HG03571 (cell line): ENCODE measurements around the gene SRBD1.
A peak's percentile ranks its signal among the peaks of the same experiment; 100 is the strongest.

Source experiments
- ATAC-seq: cut with Tn5 transposase; IDR thresholded peaks from one replicate; pipeline ENCODE4 v1.9.1; 2021; ENCODE audit not compliant: unreplicated experiment

The SRBD1 gene

DNA sequence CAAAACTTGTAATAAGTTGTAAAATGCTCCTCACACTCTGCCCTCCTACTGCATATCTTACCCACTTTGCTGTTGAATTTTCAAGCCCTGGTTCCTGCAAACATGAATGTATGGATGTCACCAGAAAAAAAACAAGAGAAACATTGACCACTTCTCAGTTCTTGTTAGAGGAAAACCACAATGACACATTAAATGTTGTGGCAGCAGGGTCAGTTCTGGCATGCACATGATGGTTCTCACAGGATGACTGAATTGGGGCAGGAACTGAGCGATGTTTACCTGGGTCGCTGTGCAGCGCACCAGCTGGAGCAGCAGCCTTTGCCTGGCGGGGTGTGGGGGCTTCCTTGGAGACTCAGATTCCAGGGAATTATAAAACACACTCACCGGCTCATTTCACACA, 26.4 kb upstream of the SRBD1 start:
- peak; percentile 75 for ATAC-seq

DNA sequence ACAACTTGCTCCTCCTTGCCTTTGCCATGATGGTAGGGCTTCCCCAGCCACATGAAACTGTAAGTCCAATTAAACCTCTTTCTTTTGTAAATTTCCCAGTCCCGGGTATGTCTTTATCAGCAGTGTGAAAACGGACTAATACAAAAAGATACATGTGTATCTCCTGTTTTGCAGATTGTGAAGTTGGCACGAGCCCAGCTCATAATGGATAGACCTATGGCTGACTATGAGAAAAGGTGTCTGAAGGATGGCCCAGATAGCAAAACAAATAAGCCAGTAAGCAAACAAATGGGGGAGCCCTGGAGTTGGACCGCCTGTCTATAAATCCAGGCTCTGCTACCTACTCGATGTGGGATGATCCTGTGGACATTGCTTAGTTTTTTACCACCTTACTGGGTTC, 24.9 kb upstream of the SRBD1 start:
- ATAC-seq: no peak

DNA sequence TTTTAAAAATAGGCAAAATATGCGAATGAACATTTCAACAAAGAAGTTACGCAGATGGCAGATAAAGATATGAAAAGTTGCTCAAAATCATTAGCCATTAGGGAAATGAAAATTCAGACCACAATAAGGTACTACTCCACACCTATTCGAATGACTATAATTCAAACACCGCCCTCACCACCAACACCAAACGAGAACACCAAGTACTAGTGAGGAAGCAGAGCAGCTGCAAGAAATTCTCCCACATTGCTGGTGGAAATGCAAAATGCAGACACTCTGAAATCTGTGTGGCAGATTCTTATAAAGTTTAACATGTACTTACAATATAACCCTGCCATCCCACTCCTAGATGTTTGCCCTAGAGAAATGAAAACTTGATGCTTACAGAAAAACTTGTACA, 23.2 kb upstream of the SRBD1 start:
- ATAC-seq: no peak

DNA sequence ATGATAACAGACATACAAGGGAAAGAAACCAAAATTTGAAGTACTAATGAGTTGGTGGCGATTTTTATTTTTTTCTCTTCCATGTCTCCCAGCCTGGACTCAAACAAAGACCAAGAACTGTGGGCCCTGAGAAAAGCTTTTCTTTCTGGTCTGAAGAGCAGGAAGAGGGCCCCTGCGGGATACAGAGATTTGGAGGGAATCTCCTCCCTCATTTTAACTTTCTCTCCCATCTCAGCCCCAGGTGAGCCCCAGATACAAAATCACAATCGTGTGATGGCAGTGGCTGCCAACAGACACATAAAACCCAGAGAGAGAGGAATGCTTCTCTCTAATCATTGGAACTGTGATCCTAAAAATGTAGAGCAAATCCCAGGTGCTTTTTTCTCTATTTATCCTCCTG, 20.9 kb upstream of the SRBD1 start:
- ATAC-seq: no peak

DNA sequence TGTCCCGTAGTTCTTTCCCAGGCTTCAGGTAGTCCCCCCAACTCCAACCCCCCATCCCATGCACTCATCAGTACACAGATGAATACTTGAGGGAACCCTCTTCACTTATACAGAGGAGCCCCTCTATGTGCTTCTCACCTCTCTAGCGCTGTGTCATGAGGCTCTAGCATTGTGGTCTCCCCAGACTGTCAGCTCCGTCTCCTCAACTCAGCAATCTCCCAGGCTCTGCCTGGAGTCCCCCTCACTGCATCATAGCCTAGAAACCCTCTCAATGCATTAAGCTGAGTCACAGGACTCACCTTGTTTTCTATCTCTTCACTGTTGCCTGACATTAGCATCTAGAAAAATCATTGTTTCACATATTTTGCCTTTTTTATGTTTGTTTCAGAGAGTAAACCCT, 20.3 kb upstream of the SRBD1 start:
- no peak for ATAC-seq

DNA sequence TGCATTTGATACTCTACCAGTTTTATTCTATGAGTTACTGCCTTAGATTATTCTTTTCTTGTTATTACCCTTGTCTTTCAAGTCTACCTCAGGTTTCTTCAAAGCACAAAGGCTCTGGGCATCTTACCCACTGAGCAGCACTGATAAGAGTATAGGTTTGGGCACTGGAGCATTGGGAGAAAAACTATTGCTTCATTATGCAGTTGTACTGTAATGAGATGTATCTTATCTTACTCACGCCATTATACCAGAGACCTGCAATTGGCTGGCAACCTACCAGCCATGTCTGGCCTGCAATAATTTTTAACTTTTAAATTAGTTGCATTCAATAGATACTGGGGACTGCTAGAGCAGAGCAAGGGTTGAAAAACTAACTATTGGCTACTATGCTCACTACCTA, 18.9 kb upstream of the SRBD1 start:
- ATAC-seq: no peak

DNA sequence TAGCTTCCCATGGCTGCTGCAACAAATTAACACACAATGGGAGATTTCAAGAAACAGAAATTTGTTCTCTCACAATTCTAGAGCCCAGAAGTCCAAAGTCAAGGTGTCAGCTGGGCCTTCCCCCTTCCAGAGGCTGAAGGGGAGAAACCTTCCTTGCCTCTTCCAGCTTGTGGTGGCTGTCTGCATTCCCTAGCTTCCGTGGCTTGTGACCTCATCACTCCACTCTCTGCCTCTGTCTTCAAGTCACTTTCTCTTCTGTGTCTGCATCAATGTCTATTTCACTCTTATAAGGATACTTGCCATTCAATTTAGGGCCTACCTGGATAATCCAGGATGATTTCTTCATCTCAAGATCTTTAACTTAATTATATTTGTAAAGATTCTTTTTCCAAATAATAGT, 16.8 kb upstream of the SRBD1 start:
- ATAC-seq: no peak

DNA sequence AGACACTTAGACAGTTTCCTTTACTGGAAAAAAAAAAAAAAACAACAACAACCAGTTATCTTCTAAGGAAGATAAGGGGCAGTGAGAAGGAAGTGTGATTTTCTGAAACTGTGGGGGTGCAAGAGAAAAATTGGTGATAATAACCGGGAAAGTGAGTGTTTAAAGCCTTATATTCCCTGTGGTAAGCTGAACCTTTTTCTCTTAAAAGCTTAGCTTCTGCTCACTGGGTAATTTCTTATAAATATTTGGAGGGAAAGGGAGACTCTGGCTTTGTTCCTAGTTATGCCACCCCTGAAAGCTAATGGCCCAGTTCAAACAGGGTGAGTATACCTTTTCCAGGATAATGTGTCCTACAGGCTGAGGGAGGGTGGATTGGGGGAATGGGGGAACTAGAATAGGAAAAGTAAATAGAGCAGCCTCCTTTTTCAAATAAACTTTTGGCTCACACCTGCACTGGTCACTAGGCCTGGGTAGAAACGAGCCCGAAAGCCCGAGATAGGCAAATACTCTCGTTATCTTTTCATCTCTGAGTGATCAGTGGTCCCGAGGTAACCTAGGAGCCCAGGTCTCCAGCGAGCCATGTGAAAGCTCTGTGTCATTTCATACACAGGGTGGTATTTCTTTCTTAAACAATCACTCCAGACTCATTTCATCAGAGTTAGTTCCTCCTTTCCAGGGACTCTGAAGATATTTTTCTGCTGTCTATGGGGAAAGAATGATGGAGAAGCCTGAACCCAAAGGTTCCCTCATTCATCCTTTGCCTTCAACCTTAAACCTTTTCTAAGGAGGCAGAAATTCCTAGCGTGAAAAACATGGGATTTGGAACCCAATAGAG, 15.5 kb upstream of the SRBD1 start:
- no peak for ATAC-seq

DNA sequence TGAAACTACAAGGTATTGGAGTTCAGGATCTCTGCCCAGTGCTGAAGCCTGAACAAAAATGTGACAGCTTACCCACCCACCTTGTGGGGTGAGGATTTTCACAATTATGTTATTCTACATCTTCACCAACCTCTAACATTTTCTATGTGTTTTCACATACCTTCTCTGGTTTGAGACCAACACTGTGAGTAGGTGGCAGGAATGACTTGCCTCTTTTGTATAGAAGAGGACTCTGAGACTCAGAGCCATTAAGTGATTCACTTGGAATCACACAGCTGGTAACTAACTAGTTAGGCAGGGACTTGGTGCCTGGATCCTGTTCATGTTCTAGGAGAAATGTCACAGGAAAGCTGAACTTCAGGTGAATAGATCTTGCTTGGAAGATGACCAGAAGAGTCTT, 14.8 kb upstream of the SRBD1 start:
- no peak for ATAC-seq

DNA sequence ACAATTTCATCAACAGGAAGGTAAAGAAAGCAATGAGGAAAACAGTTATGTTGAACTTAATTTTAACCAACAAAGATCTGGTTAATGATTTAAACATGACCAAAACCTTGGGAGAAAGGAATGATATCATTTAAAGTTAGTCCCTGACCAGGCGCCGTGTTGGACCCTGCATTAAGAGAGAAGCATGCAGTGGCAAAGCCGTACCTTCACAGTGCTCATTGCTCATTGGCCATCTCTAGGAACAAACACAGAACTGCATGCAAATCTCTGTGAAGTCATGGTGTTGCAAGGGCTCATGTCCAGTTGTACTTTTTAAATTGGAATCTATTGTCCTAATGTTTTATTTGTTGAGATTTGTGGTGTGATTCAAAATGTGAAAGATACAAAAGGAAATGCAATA, 12.0 kb upstream of the SRBD1 start:
- ATAC-seq: no peak

DNA sequence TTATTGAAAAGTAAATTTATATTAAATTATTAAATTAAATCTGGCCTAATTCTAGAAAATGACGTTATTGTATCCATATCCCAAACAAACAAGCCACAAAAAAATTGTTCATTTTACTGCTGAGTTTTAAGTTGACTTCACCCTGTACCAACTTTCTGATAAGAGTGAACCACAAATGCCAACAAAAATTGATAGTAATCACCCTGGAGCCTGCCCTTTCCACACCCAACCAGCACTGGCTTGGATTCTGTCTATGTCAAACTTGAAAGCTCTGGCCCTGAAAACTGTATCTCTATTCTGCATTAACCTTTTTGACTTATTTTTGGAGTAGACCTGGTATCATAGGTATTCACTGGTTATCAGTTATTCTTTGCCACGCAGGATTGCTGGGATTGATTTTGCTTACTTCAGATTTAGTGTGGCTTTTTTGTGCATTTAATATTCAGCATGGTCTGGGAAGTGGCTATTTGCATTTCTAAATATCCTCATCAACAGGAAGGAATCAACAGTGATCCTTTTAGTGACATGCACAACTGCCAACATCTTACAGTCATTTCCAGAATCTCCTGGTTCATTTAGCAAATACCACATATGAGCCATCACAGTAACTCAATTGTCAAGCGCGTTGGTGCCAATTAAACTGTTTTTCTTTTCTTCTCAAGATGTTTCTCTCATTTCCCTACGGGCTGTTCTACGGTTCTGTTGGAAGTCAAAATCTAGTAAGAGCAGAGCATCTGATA, 11.4 kb upstream of the SRBD1 start:
- ATAC-seq: no peak

DNA sequence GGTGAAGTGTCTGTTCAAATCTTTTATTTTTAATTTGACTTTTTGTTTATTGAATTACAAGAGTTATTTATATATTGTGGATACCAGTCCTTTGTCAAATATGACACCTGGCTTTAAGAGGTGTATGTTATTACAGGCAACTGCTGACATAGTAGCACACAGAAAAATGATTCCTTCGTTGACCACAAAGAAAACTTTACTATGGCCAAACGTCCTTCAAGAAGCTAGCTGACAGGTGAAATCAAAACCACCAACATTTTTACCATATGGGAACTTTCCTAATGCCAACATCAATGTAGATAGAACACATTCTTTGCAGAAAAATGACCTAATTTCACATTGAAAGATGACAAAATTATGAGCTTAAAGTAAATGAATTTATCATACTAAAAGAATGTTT, 6.4 kb upstream of the SRBD1 start:
- ATAC-seq: no peak

DNA sequence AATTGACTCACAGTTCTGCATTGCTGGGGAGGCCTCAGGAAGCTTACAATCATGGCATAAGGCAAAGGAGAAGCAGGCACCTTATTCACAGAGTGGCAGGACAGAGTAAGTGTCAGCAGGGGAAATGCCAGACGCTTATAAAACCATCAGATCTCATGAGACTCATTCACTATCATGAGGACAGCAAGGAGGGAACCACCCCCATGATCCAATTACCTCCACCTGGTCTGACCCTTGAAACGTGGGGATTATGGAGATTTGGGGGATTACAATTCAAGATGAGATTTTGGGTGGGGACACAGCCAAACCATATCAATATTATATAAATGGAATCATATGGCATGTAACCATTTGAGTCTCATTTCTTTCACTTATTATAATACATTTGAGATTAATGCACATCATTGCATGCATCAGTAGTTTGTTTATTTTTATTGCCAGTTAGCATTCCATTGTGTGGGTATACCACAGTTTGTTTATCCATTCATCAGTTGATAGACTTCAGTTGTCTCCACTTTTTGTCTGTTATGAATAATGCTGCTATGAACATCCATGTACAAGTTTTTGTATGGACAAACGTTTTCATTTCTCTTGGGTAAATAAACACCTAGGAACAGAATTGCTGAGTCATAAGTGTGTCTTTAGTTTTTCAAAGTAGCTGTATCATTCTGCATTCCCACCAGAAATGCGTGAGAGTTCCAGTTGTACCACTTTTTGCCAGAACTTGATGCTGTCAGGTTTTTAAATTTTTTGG, 5.8 kb upstream of the SRBD1 start:
- no peak for ATAC-seq

DNA sequence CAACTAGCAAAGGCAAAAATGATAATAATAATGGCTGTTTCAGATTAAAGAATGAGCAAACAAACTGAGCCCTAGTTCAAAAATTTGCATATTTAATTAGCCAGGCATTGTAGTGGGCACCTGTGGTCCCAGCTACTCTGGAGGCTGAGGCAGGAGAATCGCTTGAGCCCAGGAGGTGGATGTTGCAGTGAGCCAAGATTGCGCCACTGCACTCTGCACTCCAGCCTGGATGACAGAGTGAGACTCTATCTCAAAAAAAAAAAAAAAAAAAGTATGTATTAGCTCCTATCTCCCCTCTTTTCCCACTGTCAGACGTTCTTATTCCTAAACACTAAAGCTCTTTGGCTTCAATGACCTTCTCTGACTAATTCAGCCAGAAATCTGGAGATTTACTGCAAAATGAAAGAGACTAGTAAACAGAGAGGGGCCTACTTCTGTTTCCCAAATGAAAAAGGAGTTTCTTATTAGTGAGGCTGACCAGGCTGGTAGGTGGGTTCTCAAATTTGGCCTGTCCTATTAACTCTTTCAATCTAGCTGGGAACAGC, 3.9 kb upstream of the SRBD1 start:
- no peak for ATAC-seq

DNA sequence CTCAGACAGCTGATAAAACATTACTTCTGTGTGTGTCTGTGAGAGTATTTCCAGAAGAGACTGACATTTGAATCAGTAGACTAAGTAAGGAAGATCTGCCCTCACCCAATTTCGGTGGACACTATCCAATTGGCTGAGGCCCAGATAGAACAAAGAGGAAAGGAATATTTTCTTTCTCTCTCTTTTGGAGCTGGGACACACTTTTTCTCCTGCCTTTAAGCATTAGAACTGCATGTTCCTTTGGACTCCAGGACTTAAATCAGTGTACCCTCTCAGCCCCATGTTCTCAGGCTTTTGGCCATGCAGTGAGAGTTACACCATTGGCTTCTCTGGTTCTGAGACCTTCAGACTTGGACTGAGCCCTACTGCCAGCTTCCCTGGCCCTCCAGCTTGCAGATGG, 3.3 kb upstream of the SRBD1 start:
- no peak for ATAC-seq

DNA sequence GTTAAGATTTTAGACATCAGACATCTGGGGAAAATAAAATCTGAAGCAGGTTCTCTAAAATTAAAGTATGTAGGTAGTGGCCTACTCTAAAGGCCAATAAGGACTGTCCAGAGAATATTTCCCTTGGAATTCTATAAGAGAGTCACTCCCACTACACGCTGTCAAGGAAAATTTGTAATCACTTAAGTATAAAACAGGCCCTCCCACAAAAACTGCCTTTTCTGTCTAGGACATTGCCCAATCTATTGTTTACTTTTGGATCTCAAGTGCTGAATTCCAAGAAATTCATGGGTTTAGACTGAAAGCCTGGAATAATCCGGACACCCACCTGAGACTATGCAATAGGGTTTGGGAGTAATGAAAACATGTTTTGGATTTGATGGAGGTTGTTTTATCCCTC, 1.7 kb upstream of the SRBD1 start:
- no peak for ATAC-seq

DNA sequence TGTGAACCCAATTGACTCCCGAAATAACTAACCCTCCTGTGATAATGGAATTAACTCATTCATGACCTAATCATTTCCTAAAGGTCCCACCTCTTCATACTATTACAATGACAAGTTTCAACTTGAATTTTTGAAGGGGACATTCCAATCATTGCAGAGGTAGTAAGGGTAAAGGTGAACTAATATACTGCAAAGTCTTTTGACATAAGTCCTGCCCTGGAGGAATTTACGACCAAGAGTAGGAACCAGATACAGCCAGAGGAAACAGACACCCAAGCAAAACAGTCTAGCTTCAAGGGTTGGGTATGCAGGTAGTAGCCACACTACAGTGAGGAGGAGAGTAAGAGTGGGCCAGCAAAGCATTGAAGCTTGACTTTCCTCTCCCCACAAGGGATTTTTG, 1.2 kb upstream of the SRBD1 start:
- ATAC-seq: no peak

DNA sequence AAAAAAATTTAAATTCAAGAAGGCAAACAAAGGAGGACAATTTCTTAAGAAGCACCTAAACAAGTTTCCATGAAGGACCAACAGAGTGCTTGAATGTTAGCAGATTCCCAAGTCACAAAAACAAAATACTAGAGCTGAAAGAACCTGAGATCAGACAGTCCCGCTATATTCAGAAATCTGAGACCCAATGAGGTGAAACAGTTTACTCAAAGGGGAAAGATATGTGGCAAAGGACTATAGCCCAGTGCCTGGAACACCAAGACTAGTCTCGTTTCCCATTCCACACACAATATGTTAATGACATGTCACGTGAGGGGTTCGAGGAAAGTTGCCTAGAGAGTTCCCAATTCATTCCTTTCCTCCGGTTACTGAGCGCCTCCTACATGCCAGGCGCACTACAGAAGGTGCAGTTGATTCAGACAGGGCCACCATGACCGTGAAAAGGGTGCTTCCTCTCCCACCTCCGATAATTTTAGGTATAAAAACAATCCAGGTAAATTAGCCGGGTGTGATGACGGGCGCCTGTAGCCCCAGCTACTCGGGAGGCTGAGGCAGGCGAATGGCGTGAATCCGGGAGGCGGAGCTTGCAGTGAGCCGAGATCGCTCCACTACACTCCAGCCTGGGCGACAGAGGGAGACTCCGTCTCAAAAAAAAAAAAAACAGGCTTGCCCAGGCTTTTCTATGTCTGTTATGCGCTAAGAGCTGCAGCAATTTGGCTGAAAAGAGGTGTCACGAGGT, 617 bp downstream of the SRBD1 start:
- peak; percentile 31 for ATAC-seq

DNA sequence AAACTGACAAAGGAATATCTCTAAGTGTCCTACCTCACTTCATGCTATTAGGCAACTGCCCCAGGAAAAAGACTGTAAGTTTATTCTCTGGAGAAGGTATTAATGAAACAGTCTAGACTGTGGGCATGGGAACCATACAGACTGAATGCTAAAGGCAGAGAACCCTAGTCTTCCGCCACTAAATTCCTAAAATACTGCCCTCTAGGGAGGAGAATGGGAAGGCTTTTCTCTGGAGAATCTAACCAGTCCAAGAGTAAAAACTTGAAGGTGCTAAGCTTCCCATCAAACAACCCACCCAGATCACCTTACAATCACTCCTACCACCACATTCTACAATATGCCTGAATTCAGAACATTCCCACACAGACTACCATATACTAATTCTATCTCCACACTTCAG, 3.4 kb downstream of the SRBD1 start:
- no peak for ATAC-seq

DNA sequence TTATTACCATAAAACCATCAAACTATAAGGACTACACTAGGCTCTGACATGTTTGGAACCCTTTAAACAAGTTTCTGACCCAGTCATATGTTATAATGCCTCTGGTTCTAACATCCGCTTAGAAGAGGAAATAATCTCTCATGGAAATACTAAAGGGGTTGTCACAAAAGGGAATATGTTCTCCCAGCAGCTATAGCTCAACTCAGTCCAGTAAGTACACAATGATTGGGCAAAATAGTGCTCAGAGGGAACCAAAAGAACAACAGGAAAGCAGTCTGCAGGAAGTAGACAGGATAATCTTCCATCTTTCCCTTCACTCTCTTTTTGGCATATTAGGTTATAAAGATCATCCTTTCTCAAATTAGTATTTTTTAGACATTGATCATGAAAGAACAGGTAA, 4.3 kb downstream of the SRBD1 start:
- no peak for ATAC-seq

DNA sequence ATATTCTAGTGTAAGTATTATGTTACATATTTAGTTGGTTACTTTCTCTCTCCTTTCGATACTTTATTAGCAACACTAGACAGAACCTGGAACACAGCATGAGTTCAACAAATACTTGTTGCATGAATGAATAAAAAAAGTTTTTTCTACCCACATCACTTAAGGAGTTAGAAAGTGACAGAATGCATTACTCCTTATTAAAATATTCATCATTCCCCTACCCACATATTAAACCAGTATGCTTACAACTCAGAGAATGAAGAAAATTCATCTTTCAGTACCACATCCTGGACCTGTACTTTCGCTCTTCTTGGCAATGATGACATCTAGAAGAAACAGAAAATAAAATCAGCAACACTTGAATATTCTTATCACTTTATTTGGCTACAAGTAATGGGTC, 6.0 kb downstream of the SRBD1 start:
- no peak for ATAC-seq
